GM19193 (cell line): ENCODE data around the gene CUTC.

Experiments
- POLR2A ChIP-seq: IDR thresholded peaks from 4 replicates; pipeline ENCODE4 v1.6.1; 2011; ENCODE audit not compliant: insufficient read depth, insufficient read length; ENCODE audit errors: extremely low read depth

Gene CUTC

DNA sequence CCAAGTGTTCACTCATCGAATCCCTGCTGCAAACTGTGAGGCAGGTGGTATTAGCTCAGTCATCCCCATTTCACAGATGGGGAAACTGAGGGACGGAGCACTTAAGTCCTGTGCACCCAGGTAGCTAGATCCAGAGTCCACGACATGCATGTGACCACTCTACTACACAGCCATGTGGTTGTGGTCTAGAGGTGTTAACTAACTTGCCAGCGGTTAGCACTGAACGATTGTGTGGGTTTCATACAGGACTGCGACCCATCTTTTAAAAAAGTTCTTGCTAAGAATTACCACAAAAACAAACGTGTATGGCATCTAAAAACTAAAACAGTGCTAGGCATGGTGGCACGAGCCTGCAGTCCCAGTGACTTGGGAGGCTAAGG, 34.3 kb downstream of the CUTC start:
- TF ChIP-seq POLR2A = no peak

- TF ChIP-seq POLR2A = no peak
These were observed 35.9 kb downstream of the CUTC start for GRCh38 chr10:99767901-99768300.

DNA sequence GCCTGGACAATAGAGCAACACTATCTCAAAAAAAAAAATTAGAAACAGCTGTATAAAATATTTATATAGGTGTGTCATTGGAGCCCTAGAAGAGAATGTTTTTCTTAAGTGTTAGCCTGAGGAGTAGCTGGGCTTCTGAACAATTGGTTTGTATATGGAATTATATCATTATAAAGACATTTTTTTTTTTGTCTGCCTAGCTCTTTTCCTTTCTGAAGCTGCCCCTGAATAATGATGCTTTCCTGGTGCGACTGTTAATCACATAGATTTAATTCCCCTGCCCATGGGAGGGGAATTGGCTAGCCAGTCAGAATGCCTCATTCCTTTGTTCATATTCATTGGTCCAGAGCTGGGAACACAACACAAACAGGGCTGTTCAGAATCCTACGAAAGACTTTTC, 36.5 kb downstream of the CUTC start:
- TF ChIP-seq POLR2A = no peak

GRCh38 chr10:99769706-99770105, 37.7 kb downstream of the CUTC start:
- TF ChIP-seq POLR2A = no peak

DNA sequence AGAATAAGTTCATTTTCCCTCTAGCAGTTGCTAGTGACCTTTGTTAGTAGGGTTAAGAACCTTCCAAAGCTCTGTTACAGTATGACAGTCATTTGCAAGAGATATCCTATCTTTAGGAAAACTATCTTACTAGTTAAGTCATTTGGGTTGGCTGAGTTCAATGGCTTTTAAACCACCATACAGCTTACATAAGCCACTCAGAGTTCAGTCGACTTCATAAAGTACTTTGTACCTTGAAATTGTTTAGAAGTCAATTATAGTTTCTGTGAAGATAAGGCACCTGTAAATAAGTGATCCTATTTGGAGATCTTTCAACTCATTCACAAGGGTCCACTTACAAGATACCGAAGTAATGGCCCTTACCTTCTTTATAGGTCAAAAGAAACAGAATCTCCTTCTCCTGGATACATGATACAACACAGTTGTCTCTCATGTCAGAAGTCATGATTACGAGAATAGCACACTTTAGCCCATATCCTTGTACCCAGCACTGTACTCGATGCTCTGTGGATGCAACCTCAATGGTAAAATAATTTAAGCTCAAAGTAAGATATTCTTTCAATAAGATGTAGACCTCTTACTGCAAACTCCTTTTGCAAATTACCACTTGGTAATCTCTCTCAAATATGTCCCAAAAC, 38.5 kb downstream of the CUTC start:
- no peak for TF ChIP-seq POLR2A

- TF ChIP-seq POLR2A = no peak
These were observed 43.8 kb downstream of the CUTC start for GRCh38 chr10:99775850-99776249.

GRCh38 chr10:99777918-99778714, 46.1 kb downstream of the CUTC start:
- TF ChIP-seq POLR2A = no peak

DNA sequence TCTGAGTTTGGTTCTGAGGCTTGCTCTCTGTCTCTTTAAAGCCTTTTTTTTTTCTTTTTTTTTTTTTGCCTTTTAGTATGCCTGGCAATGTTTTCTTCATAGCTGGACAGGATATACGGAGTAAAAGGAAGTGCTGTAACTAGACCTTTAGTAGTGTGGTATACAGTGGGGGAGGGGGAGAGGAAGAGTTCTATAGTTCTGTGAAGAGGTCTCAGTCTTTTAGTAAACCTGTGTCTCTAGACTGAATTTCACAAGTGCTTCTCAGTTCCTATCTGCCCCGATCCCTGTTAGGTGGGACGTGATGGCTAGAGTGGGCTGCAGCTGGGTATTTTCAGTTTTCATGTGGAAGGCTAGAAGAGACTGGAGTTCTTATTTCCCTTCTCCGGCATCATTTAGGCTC, 47.3 kb downstream of the CUTC start:
- TF ChIP-seq POLR2A = no peak

GRCh38 chr10:99781734-99782429, 49.8 kb downstream of the CUTC start:
- TF ChIP-seq POLR2A = no peak

DNA sequence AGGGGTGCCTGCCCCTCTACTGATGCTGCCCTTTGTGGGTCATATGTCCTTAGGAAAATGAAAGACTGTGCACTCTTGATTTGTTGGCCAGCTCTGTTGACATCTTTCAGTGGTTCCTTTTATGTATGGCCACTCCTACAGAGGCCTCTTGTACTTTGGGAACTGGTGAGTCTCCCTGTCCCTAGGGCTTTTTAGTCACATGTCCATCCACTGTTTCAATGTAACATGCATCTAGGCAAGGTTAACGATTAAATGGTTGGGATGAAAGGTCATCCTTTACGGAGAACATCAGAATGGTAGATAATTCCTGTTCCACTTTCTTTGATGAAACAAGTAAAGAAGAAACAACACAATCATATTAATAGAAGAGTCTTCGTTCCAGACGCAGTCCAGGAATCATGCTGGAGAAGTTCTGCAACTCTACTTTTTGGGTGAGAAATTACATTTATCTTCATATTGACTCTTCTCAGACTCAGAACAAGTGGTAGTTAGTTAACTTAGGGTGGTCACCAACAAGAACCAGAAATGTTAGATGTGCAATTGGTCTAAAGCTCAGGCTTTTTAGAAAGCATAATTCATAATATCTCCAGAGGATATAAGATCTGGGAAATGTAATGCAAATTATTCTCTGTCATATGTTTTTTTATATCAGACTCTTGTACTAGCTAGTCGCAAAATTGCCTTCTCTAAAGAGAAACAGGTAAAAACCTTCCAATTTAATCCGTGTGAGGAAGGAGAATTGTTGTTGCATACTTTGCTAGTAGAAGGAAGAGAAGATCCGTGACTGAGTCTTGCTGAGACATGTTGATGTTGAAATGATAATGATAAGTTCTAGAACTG, 50.6 kb downstream of the CUTC start, which contains the start of gene ABCC2:
ABCC2 (plus strand) TSS at position 194 of the 840 bp plus-strand sequence; CDS start at position 399, 205 bp downstream.
- no peak for TF ChIP-seq POLR2A

- no peak for TF ChIP-seq POLR2A
These were observed 52.1 kb downstream of the CUTC start for GRCh38 chr10:99784016-99784726.

DNA sequence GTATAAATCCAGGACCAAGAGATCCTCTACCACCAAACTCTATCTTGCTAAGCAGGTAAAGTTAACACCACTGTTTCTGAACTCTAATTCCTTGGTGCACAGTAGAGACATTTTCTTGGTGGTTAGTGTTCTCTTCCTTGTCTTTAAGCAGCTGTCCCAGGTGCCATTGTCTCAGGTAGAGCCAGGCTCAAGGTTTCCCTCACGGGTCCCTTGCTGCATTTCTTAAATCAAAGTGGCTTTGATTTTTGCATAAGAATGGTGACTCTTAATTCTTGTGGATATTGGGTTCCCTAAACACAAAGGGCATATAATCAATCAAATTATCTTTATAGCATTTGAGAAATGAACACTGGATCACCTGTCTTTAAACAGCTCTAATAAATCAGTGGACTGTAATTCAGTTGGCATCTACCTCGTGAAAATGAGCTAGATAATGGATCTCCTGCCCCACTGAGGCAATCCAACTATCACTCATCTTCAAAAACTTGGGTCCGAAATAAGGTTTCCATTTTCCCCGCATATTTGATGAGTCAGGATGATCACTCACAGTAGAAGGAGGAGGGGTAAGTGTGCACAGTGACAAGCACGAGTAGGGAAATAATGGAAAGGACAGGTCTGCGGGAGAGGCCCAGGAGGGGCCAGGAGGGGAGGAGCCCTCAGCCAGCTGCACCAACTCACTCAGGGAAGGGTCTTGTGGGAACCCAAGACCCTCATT, 52.9 kb downstream of the CUTC start:
- TF ChIP-seq POLR2A = no peak

DNA sequence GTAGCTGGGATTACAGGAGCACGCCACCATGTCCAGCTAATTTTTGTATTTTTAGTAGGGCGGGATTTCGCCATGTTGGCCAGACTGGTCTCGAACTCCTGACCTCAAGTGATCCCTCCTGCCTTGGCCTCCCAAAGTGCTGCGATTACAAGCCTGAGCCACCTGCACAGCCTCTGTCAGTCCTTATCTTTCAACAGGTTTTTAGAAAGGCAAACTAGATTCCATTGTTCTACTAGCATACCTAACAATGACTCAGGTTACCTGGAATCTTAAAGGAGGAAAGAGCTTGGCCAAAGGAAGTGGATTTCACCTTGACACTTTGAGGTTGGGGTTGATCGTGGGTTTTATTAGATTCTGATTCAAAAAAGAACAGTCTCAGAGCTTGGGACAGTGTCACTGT, 53.6 kb downstream of the CUTC start:
- no peak for TF ChIP-seq POLR2A

DNA sequence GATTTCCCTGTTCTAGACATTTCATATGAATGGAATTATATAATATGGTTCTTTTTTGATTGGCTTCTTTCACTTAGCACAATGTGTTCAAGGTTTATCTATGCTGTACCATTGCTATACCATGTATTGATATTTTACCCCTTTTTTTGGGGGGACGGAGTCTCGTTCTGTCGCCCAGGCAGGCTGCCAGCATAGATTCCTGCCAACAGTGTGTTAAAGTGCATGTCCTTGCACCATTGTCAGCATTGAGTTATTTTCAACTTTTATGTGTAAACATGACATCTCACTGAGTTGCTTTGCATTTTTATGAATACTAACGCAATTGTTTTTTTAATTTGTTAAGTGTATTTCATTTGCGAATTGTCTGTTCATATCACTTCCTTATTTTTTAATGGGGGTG, 55.3 kb downstream of the CUTC start:
- no peak for TF ChIP-seq POLR2A
